DND-41 (cell line): ENCODE results near the gene TBCE.

ENCODE experiments used
- CTCF ChIP-seq: IDR thresholded peaks from 2 replicates; pipeline ENCODE4 v1.5.1; 2012; ENCODE audit warnings: borderline replicate concordance, low read length, moderate library complexity, mild to moderate bottlenecking; ENCODE audit not compliant: poor library complexity, severe bottlenecking; ENCODE audit errors: extremely low read depth
- EZH2 ChIP-seq: IDR thresholded peaks from 3 replicates; pipeline ENCODE4 v1.6.1; 2012; ENCODE audit warnings: borderline replicate concordance, low read depth, mild to moderate bottlenecking, moderate library complexity, low read length, inconsistent platforms; ENCODE audit not compliant: severe bottlenecking

GRCh38 chr1:235460770-235461169, 93.5 kb downstream of the TBCE start:
- TF ChIP-seq CTCF (no peak), EZH2 (no peak)
